GM12878 (cell line): ENCODE data around the gene RALGPS2. TPM values are rescaled to one million over a fixed set of nuclear protein-coding genes. Genes with fewer than 3 reads are reported as not detected.

Source experiments
- ATAC-seq: fragments of 200-7000 bp; cut with Tn5 transposase; 3 replicates; pipeline ENCODE4 v1.9.1; 2020; ENCODE audit warnings: mild to moderate bottlenecking, moderate library complexity
- BruUV-seq: library from RNA; stranded (reverse); fragments of 400-500 nt; replicated peaks from 2 replicates; lab custom pipeline; 2021; lab: Mats Ljungman, UMichigan
- CTCF ChIA-PET: fragments of 300-600 bp; sonication (Branson Sonifier 250); formaldehyde crosslinking; extraction: SDS; loops from one replicate; lab custom pipeline; 2021; ENCODE audit warnings: inconsistent platforms; lab: Yijun Ruan, JAX
- POLR2A ChIA-PET: fragments of 350-600 bp; formaldehyde crosslinking; extraction: SDS; loops from one replicate; lab custom pipeline; 2021; ENCODE audit warnings: inconsistent platforms; lab: Charles Lee
- RAD21 ChIA-PET: fragments of 300-600 bp; sonication (Branson Sonifier 250); formaldehyde crosslinking; loops from one replicate; lab custom pipeline; 2023; ENCODE audit warnings: antibody characterized with exemption; ENCODE audit not compliant: unreplicated experiment; lab: Charles Lee
- SMC1A ChIA-PET: fragments of 300-600 bp; sonication (Branson Sonifier 250); formaldehyde crosslinking; loops from one replicate; lab custom pipeline; 2023; ENCODE audit not compliant: unreplicated experiment, uncharacterized antibody; lab: Charles Lee
- DNase-seq: peaks from one replicate; pipeline ENCODE4 v3.0.0-alpha.2; 2011; ENCODE audit warnings: low read depth, low spot score
- FAIRE-seq: peaks from 3 replicates; lab custom pipeline; 2011; peaks lifted over from hg19 to GRCh38; lab: Jason Lieb, UNC
- H2AFZ ChIP-seq: 2 replicates; pipeline ENCODE4 v1.6.0; 2011; ENCODE audit warnings: low read depth, low read length, control low read depth; ENCODE audit not compliant: control insufficient read depth
- H3K27ac ChIP-seq: 2 replicates; pipeline ENCODE4 v1.5.1; 2011; ENCODE audit warnings: control low read depth; ENCODE audit not compliant: control insufficient read depth, insufficient read depth
- H3K27me3 ChIP-seq, 2 experiments: replicated peaks in 1 of 2; 2 replicates each; pipeline versions ENCODE4 v1.6.0 to v1.6.1; 2011; ENCODE audit warnings: low read length in 1 of 2; ENCODE audit not compliant: control insufficient read depth in 2 of 2, insufficient read depth in 2 of 2
- H3K36me3 ChIP-seq, 2 experiments: 2 replicates each; pipeline ENCODE4 v1.5.1; 2011; ENCODE audit warnings: low read length in 1 of 2; ENCODE audit not compliant: control insufficient read depth in 2 of 2, insufficient read depth in 2 of 2
- H3K4me1 ChIP-seq: 2 replicates; pipeline ENCODE4 v1.6.1; 2011; ENCODE audit warnings: mild to moderate bottlenecking, low read length, moderate library complexity, mixed read lengths; ENCODE audit not compliant: control insufficient read depth, insufficient read depth
- H3K4me2 ChIP-seq: 2 replicates; pipeline ENCODE4 v1.6.0; 2011; ENCODE audit warnings: control low read depth; ENCODE audit not compliant: control insufficient read depth, insufficient read depth
- H3K4me3 ChIP-seq: fragments of 200-600 bp; sonication (generic); 2 replicates; pipeline ENCODE4 v1.5.1; 2016
- H3K79me2 ChIP-seq: 2 replicates; pipeline ENCODE4 v1.6.0; 2011; ENCODE audit warnings: low read length; ENCODE audit not compliant: control insufficient read depth, insufficient read depth
- H3K9ac ChIP-seq: 2 replicates; pipeline ENCODE4 v1.8.0; 2011; ENCODE audit warnings: low read length, control low read depth, mixed read lengths; ENCODE audit not compliant: control insufficient read depth, insufficient read depth
- H3K9me3 ChIP-seq: replicated peaks from 3 replicates; pipeline ENCODE4 v1.5.1; 2011; ENCODE audit warnings: mild to moderate bottlenecking, low read length; ENCODE audit not compliant: control insufficient read depth, insufficient read depth
- H4K20me1 ChIP-seq: 2 replicates; pipeline ENCODE4 v1.6.0; 2011; ENCODE audit not compliant: control insufficient read depth, insufficient read depth
- ATF3 ChIP-seq: IDR thresholded peaks from 2 replicates; pipeline ENCODE4 v1.6.1; 2011; ENCODE audit warnings: low read depth, mild to moderate bottlenecking, low read length, moderate library complexity, borderline replicate concordance; ENCODE audit errors: extremely low read depth
- E2F4 ChIP-seq: IDR thresholded peaks from 2 replicates; pipeline ENCODE4 v1.6.1; 2012; ENCODE audit warnings: low read depth, low read length, improper control_type of control experiment
- EED ChIP-seq: sonication (generic); IDR thresholded peaks from 2 replicates; pipeline ENCODE4 v1.6.1; 2016; ENCODE audit warnings: antibody characterized with exemption, low read depth
- EZH2 ChIP-seq: IDR thresholded peaks from 2 replicates; pipeline ENCODE4 v1.6.1; 2012; ENCODE audit warnings: low read depth, mild to moderate bottlenecking, control low read depth, inconsistent platforms, low read length, borderline replicate concordance; ENCODE audit not compliant: control insufficient read depth
- IRF5 ChIP-seq: fragments of 450-650 bp; IDR thresholded peaks from 2 replicates; pipeline ENCODE4 v1.6.1; 2017; ENCODE audit warnings: borderline replicate concordance
- MYB ChIP-seq: fragments of 150-350 bp; IDR thresholded peaks from 2 replicates; pipeline ENCODE4 v1.6.1; 2014; ENCODE audit warnings: mild to moderate bottlenecking, low read depth, low read length, borderline replicate concordance
- PML ChIP-seq: IDR thresholded peaks from 2 replicates; pipeline ENCODE4 v1.6.1; 2012; ENCODE audit warnings: low read length, inconsistent platforms
- POU2F2 ChIP-seq: IDR thresholded peaks from 3 replicates; pipeline ENCODE4 v1.6.1; 2011; ENCODE audit warnings: low read depth, mild to moderate bottlenecking, low read length, borderline replicate concordance
- RBBP5 ChIP-seq: fragments of 200-600 bp; sonication (generic); conservative IDR thresholded peaks from 2 replicates; pipeline ENCODE4 v1.6.1; 2016
- RCOR1 ChIP-seq: conservative IDR thresholded peaks from 2 replicates; pipeline ENCODE4 v1.6.1; 2012; ENCODE audit warnings: low read depth, low read length, improper control_type of control experiment
- SP1 ChIP-seq: IDR thresholded peaks from one replicate; pipeline ENCODE4 v1.6.1; 2011; ENCODE audit warnings: low read depth, low read length
- TCF3 ChIP-seq: IDR thresholded peaks from 2 replicates; pipeline ENCODE4 v1.6.1; 2012; ENCODE audit warnings: low read depth, mild to moderate bottlenecking, low read length, borderline replicate concordance; ENCODE audit not compliant: insufficient read depth
- WGBS: methylation state at CpG from one replicate; pipeline ENCODE4 v1.1.6; 2016; ENCODE audit warnings: low lambda C conversion rate; ENCODE audit not compliant: insufficient replicate concordance, insufficient coverage; ENCODE audit errors: missing lambda C conversion rate; 5-methylcytosine and 5-hydroxymethylcytosine counted together
- in situ Hi-C: fragments of 300-500 bp; cut with MboI; formaldehyde crosslinking; loops from 9 replicates; pipeline ENCODE4 v1.14.3; 2018; ENCODE audit warnings: mixed read lengths
- intact Hi-C: fragments of 100-400 bp; cut with micrococcal nuclease; formaldehyde crosslinking; loops from one replicate; pipeline ENCODE4 v1.14.2; 2022; ENCODE audit not compliant: unreplicated experiment
- polyA plus RNA-seq, 11 experiments: library from polyadenylated mRNA; depleted of rRNA in 4 of 11; unstranded in 6 of 11; stranded (reverse) in 5 of 11; fragments of >200 nt; fragmentation: Nextera tagmentation in 4 of 11; fragmentation: Illumina TruSeq in 1 of 11; extraction: Ambion mirVana in 4 of 11; extraction: Trizol in 1 of 11; gene quantifications; 1 replicate in 1 of 11; 2 replicates in 10 of 11; pipeline versions ENCODE4 v1.2.1 to v1.2.3, GENCODE V29; 2011 to 2016; ENCODE audit warnings: inconsistent platforms in 2 of 11, missing spikeins in 2 of 11, low read depth in 1 of 11
- total RNA-seq, 4 experiments: library from RNA; depleted of rRNA in 3 of 4; stranded (reverse); fragments of >200 nt in 3 of 4; fragmentation: Illumina TruSeq in 1 of 4; extraction: Trizol in 1 of 4; gene quantifications; 2 replicates each; pipeline versions ENCODE4 v1.2.1 to v1.2.3, GENCODE V29; 2013 to 2021

RALGPS2 gene
- total and polyA plus RNA-seq, 10 of the 15 experiments (the other 5 are each of a cell fraction or from before 2014, with no cell fraction given): 0.08 to 3.7 (median 0.50) TPM

- SMC1A ChIA-PET: interaction anchor here (0.6 to 1.5 kb wide), 5 partner anchors 10 to 220 kb away, joined by 3 to 10 read pairs (median 3); no protein-coding TSS in a partner anchor
- Histone ChIP-seq H3K4me3 (no peak overlapping the region), H3K9me3 (0 out of 3 replicates have a peak, but pooled peaks cover 2% of the 10 kb centered on the region), H3K9ac (no peak overlapping the region), H4K20me1 (no peaks in the 10 kb centered on the region), H3K27me3 (no peaks in the 10 kb centered on the region), H3K27ac (no peak overlapping the region), H3K36me3 (no peaks in the 10 kb centered on the region), H3K79me2 (no peaks in the 10 kb centered on the region), H3K4me2 (no peak overlapping the region)
- WGBS: 38% methylated on average over 1 of the region's 1 CpG
- FAIRE-seq: peak; percentile 61
- in situ Hi-C loops (no loop called here), intact Hi-C loops (no loop called here)
- RAD21 ChIA-PET: interaction anchor here (1.3 kb wide), 1 partner anchor 75 kb away, joined by 4 read pairs; no protein-coding TSS in a partner anchor
- ATAC-seq: peak; percentile 90
- POLR2A ChIA-PET: no interaction called here
- no peak for TF ChIP-seq E2F4
- TF ChIP-seq, all 136 proteins: peak for 0
- CTCF ChIA-PET: interaction anchor here (0.5 to 1.6 kb wide), 4 partner anchors 13 to 777 kb away, joined by 3 to 4 read pairs (median 4); no protein-coding TSS in a partner anchor
- DNase-seq: no peak
- Histone ChIP-seq H2AFZ (no peak overlapping the region), H3K4me1 (peaks cover 3% of the 10 kb centered on the region)
- no TSS peak for BruUV-seq
Observed at GRCh38 chr1:178928976-178929375, 203.9 kb downstream of the RALGPS2 start.

- ChIA-PET RAD21 (interaction anchor here (1.9 kb wide), 1 partner anchor 71 kb away, joined by 5 read pairs; no protein-coding TSS in a partner anchor), CTCF (interaction anchor here (0.9 to 1.8 kb wide), 4 partner anchors 11 to 390 kb away, joined by 3 to 4 read pairs (median 4); no protein-coding TSS in a partner anchor), SMC1A (interaction anchor here (0.9 to 1.9 kb wide), 3 partner anchors 10 to 71 kb away, joined by 3 to 5 read pairs (median 4); no protein-coding TSS in a partner anchor), POLR2A (no interaction called here)
- Histone ChIP-seq H3K79me2 (no peaks in the 10 kb centered on the region), H3K9ac (no peak overlapping the region), H3K4me3 (no peak overlapping the region), H3K27ac (no peak overlapping the region), H3K36me3 (no peaks in the 10 kb centered on the region), H3K27me3 (no peaks in the 10 kb centered on the region), H3K4me1 (peaks cover 11% of the 10 kb centered on the region), H4K20me1 (no peaks in the 10 kb centered on the region), H3K4me2 (no peak overlapping the region), H2AFZ (no peak overlapping the region), H3K9me3 (no peaks in the 10 kb centered on the region)
- BruUV-seq: no TSS peak
- ATAC-seq: no peak
- 31% methylated on average over 9 of the region's 9 CpGs for WGBS
- in situ Hi-C loops: no loop called here
- FAIRE-seq: no peak
- intact Hi-C loops: no loop called here
- no peak for DNase-seq
- TF ChIP-seq TCF3: no peak
- TF ChIP-seq MYB: no peak
- TF ChIP-seq RBBP5: no peak
- no peak for TF ChIP-seq PML
- TF ChIP-seq EED: no peak
- TF ChIP-seq SP1: no peak
- TF ChIP-seq IRF5: no peak
- no peak for TF ChIP-seq ATF3
- no peak for TF ChIP-seq EZH2
- no peak for TF ChIP-seq POU2F2
- TF ChIP-seq RCOR1: no peak
Observed at GRCh38 chr1:178931858-178932551, 207.0 kb downstream of the RALGPS2 start.
